ENCODE results near the gene SPEG. TPM values are rescaled to one million over a fixed set of nuclear protein-coding genes. Genes with fewer than 3 reads are reported as not detected.

SPEG gene
- total RNA-seq, 2 donors from 2014 or later, result 2.9 to 3.6 TPM

- DNase-seq (no peak), ATAC-seq (no peak)
- no peak overlapping the region for H3K27ac ChIP-seq
- H3K36me3 ChIP-seq (replicated peaks in 1 of 2; ENCODE audit: insufficient read depth in 1 of 2, low read depth in 2 of 2), result no peaks in the 10 kb centered on the region
- no peak overlapping the region for H3K4me3 ChIP-seq
- intact Hi-C loops (cut with DNase I), result no loop called here
- H3K9me3 ChIP-seq, result no peaks in the 10 kb centered on the region
- no peaks in the 10 kb centered on the region for H3K27me3 ChIP-seq
- 20 to 70% methylated on average over 2 to 7 of the region's 12 CpGs for WGBS, 2 donors
- no peaks in the 10 kb centered on the region for H3K4me1 ChIP-seq
- TF ChIP-seq POLR2A (IDR thresholded peaks at IDR 0.05) (no peak), CTCF (IDR thresholded peaks at IDR 0.05) (no peak)
These were observed 38.1 kb downstream of the SPEG start for GRCh38 chr2:219472629-219473187.

- ATAC-seq (no peak), DNase-seq (peak in 1 of 4 donors; percentile 9)
- H3K36me3 ChIP-seq (replicated peaks in 1 of 2; ENCODE audit: insufficient read depth in 1 of 2, low read depth in 2 of 2), result no peaks in the 10 kb centered on the region
- H3K27me3 ChIP-seq, result no peaks in the 10 kb centered on the region
- 84 to 85% methylated on average over 9 to 15 of the region's 18 CpGs for WGBS, 2 donors
- no peak overlapping the region for H3K27ac ChIP-seq
- intact Hi-C loops (cut with DNase I), result no loop called here
- TF ChIP-seq POLR2A (IDR thresholded peaks at IDR 0.05) (no peak), CTCF (IDR thresholded peaks at IDR 0.05) (no peak)
- H3K4me3 ChIP-seq, result no peak overlapping the region
- H3K4me1 ChIP-seq, result no peaks in the 10 kb centered on the region
- H3K9me3 ChIP-seq, result no peaks in the 10 kb centered on the region
These were observed 38.9 kb downstream of the SPEG start for GRCh38 chr2:219473511-219473910.

- DNase-seq (no peak), ATAC-seq (no peak)
- H3K4me1 ChIP-seq, result no peaks in the 10 kb centered on the region
- WGBS, 2 donors, result 71 to 76% methylated on average over 11 of the region's 11 CpGs
- no peaks in the 10 kb centered on the region for H3K9me3 ChIP-seq
- no peaks in the 10 kb centered on the region for H3K27me3 ChIP-seq
- intact Hi-C loops (cut with DNase I), result loop anchor here (5.0 kb wide), 1 partner anchor 53 kb away; no protein-coding TSS in a partner anchor
- no peak for TF ChIP-seq CTCF (IDR thresholded peaks at IDR 0.05)
- no peak for TF ChIP-seq POLR2A (IDR thresholded peaks at IDR 0.05)
- no peaks in the 10 kb centered on the region for H3K36me3 ChIP-seq (replicated peaks in 1 of 2; ENCODE audit: insufficient read depth in 1 of 2, low read depth in 2 of 2)
- no peak overlapping the region for H3K4me3 ChIP-seq
- H3K27ac ChIP-seq, result no peak overlapping the region
These were observed 39.8 kb downstream of the SPEG start for GRCh38 chr2:219474285-219475060.

- TF ChIP-seq POLR2A (IDR thresholded peaks at IDR 0.05) (no peak), CTCF (IDR thresholded peaks at IDR 0.05) (no peak)
- DNase-seq, result no peak
- Histone ChIP-seq H3K27ac (no peak overlapping the region), H3K9me3 (no peaks in the 10 kb centered on the region), H3K27me3 (no peaks in the 10 kb centered on the region), H3K36me3 (replicated peaks in 1 of 2; ENCODE audit: insufficient read depth in 1 of 2, low read depth in 2 of 2) (no peaks in the 10 kb centered on the region), H3K4me3 (no peak overlapping the region), H3K4me1 (no peaks in the 10 kb centered on the region)
- no peak for ATAC-seq
- intact Hi-C loops (cut with DNase I), result loop anchor here (5.0 kb wide), 1 partner anchor 52 kb away; no protein-coding TSS in a partner anchor
- whole genome bisulfite sequencing, 2 donors, result 37 to 70% methylated on average over 6 of the region's 6 CpGs
These were observed 40.6 kb downstream of the SPEG start for GRCh38 chr2:219475278-219475677.

Data from body of pancreas (tissue), 4 donors.